NCI-H1436 treated with DMSO at 0.1 percent for 48 hours (cell line): ENCODE data around the gene RIC1.
"Not testable (repeated sequence)": the region's sequence is repeated elsewhere in the genome, so short reads cannot be mapped to it uniquely, and the experiment has no call there.

Experiments used
- DNase-seq: peaks from one replicate; lab custom pipeline; 2025; lab: John Stamatoyannopoulos, UW

RIC1 gene

GRCh38 chr9:5790923-5791322 is 162.0 kb downstream of the RIC1 start:
- no peak for DNase-seq

- DNase-seq, result no peak
Measured at GRCh38 chr9:5791870-5792269, 163.0 kb downstream of the RIC1 start.

- DNase-seq, result no peak
Measured at GRCh38 chr9:5793812-5794211, 164.9 kb downstream of the RIC1 start.

GRCh38 chr9:5796298-5796697 is 167.4 kb downstream of the RIC1 start:
- DNase-seq, result no peak

GRCh38 chr9:5798581-5798980 is 169.7 kb downstream of the RIC1 start:
- no peak for DNase-seq

- DNase-seq, result no peak
Measured at GRCh38 chr9:5799314-5799713, 170.4 kb downstream of the RIC1 start.

GRCh38 chr9:5800378-5800777 is 171.5 kb downstream of the RIC1 start:
- DNase-seq, result not testable (repeated sequence)

- no peak for DNase-seq
Measured at GRCh38 chr9:5800969-5801738, 172.2 kb downstream of the RIC1 start.

- no peak for DNase-seq
Measured at GRCh38 chr9:5801739-5802113, 172.8 kb downstream of the RIC1 start.

- DNase-seq, result no peak
Measured at GRCh38 chr9:5805478-5805877, 176.6 kb downstream of the RIC1 start.

GRCh38 chr9:5811751-5812150 is 182.8 kb downstream of the RIC1 start:
- no peak for DNase-seq

GRCh38 chr9:5813824-5814223 is 184.9 kb downstream of the RIC1 start:
- no peak for DNase-seq

- DNase-seq, result no peak
Measured at GRCh38 chr9:5815461-5815860, 186.6 kb downstream of the RIC1 start.

GRCh38 chr9:5817862-5818261 is 189.0 kb downstream of the RIC1 start:
- DNase-seq, result no peak

GRCh38 chr9:5818424-5819142 is 189.7 kb downstream of the RIC1 start:
- no peak for DNase-seq

- DNase-seq, result no peak
Measured at GRCh38 chr9:5819174-5819573, 190.3 kb downstream of the RIC1 start.

GRCh38 chr9:5820425-5820824 is 191.5 kb downstream of the RIC1 start:
- no peak for DNase-seq

GRCh38 chr9:5825223-5825622 is 196.3 kb downstream of the RIC1 start:
- no peak for DNase-seq
